ENCODE data around the gene AMBRA1.
"Not testable (repeated sequence)": the region's sequence is repeated elsewhere in the genome, so short reads cannot be mapped to it uniquely, and the experiment has no call there.

Gene AMBRA1

GRCh38 chr11:46616551-46617133 lies 22.8 kb upstream of the AMBRA1 start:
- no peak for DNase-seq (ENCODE audit: low read depth in 2 of 2)

GRCh38 chr11:46615756-46616155 lies 21.9 kb upstream of the AMBRA1 start:
- DNase-seq (ENCODE audit: low read depth in 2 of 2), result no peak

GRCh38 chr11:46612326-46612725 lies 18.5 kb upstream of the AMBRA1 start:
- DNase-seq (ENCODE audit: low read depth in 2 of 2), result no peak

- DNase-seq (ENCODE audit: low read depth in 2 of 2), result no peak
These were observed 17.9 kb upstream of the AMBRA1 start for GRCh38 chr11:46611526-46612304.

GRCh38 chr11:46609386-46609785 lies 15.6 kb upstream of the AMBRA1 start:
- no peak for DNase-seq (ENCODE audit: low read depth in 2 of 2)

- DNase-seq (ENCODE audit: low read depth in 2 of 2), result no peak
These were observed 13.7 kb upstream of the AMBRA1 start for GRCh38 chr11:46607516-46607915.

- DNase-seq (ENCODE audit: low read depth in 2 of 2), result no peak
These were observed 11.0 kb upstream of the AMBRA1 start for GRCh38 chr11:46604796-46605195.

- no peak for DNase-seq (ENCODE audit: low read depth in 2 of 2)
These were observed 10.0 kb upstream of the AMBRA1 start for GRCh38 chr11:46603704-46604308.

- DNase-seq (ENCODE audit: low read depth in 2 of 2), result no peak
These were observed 7.3 kb upstream of the AMBRA1 start for GRCh38 chr11:46601129-46601528.

- DNase-seq (ENCODE audit: low read depth in 2 of 2), result no peak
These were observed 6.6 kb upstream of the AMBRA1 start for GRCh38 chr11:46600194-46600960.

GRCh38 chr11:46599340-46600193 lies 5.7 kb upstream of the AMBRA1 start:
- DNase-seq (ENCODE audit: low read depth in 2 of 2), result no peak

GRCh38 chr11:46597609-46598219 lies 3.9 kb upstream of the AMBRA1 start:
- DNase-seq (ENCODE audit: low read depth in 2 of 2), result no peak

- no peak for DNase-seq (ENCODE audit: low read depth in 2 of 2)
These were observed 3.3 kb upstream of the AMBRA1 start for GRCh38 chr11:46597155-46597554.

GRCh38 chr11:46594785-46595184 lies 962 bp upstream of the AMBRA1 start:
- no peak for DNase-seq (ENCODE audit: low read depth in 2 of 2)

GRCh38 chr11:46594374-46594700 lies 514 bp upstream of the AMBRA1 start:
- DNase-seq (ENCODE audit: low read depth in 2 of 2), result no peak

- no peak for DNase-seq (ENCODE audit: low read depth in 2 of 2)
These were observed 2.9 kb downstream of the AMBRA1 start for GRCh38 chr11:46590740-46591605.

- DNase-seq (ENCODE audit: low read depth in 2 of 2), result no peak
These were observed 4.9 kb downstream of the AMBRA1 start for GRCh38 chr11:46588915-46589314.

- no peak for DNase-seq (ENCODE audit: low read depth in 2 of 2)
These were observed 5.7 kb downstream of the AMBRA1 start for GRCh38 chr11:46588131-46588530.

- not testable (repeated sequence) for DNase-seq (ENCODE audit: low read depth in 2 of 2)
These were observed 10.3 kb downstream of the AMBRA1 start for GRCh38 chr11:46583513-46583912.

GRCh38 chr11:46582588-46582987 lies 11.2 kb downstream of the AMBRA1 start:
- no peak for DNase-seq (ENCODE audit: low read depth in 2 of 2)
